Activated T-cell treated with anti-CD3 and anti-CD28 coated beads for 24 hours (primary cell): Measurements from ENCODE around the gene SRPK2.
A peak's percentile ranks its signal among the peaks of the same experiment; 100 is the strongest.
"Not testable (repeated sequence)": the region's sequence is repeated elsewhere in the genome, so short reads cannot be mapped to it uniquely, and the experiment has no call there.

Experiments used
- DNase-seq: peaks from one replicate; pipeline ENCODE4 v3.0.0-alpha.2; 2020; ENCODE audit warnings: low read depth

SRPK2 gene

DNA sequence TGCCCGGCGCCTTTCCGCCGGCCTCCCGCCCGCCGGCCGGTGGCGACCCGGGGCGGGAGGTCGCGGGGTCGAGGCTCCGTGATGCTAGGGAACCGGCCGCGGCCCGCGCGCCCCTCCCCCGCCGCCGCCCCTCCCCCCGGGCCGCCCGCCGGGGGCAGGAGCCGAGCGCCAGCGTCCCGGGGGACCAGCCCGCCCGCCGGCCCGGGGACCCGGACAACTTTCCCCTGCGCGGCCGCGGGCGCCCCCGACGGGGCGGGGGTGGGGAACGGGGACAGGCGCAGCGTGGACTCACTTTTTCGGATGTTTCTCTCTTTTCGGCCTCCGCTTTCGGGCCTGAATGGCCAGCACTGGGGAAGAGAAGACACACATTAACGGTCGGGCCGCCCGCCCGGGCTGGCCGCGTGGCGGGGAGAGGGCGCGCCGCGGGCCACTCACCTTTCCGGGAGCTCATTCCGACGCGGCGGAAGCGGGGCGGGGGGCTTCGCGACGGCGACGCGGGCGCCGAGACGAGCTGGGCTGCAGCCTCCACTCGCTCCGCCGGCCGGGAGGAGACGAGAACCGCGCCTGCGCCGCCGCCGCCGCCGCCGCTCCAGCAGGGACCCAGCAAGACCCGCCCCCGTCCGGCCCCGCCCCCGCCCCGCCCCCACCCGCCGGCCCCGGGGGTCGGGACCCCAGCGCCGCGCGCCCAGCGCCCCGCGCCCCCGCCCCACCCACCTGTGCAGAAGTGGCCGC is at the start of gene SRPK2:
TSS of gene SRPK2 (minus strand) at position 566 of the 732 bp plus-strand sequence.
- peak; percentile 70 for DNase-seq

DNA sequence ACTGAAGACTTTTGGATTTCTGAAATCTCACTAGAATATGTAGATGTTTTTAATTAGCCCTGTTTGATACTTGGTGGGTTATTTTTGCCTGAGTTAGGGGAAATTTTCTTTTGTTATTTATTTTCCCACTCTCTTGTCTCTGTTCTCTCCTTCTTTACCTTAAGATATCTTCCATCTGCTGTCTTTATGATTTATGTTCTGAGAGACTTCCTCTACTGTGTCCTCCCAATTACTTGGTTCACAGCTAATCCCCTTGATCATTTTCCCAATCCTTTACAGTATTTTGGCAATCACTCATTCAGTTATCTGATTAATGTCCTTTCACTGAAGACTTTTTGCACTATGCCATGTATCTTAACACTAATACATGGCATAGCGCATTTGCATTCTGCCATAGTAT is 49.5 kb upstream of the SRPK2 start:
- DNase-seq: no peak

DNA sequence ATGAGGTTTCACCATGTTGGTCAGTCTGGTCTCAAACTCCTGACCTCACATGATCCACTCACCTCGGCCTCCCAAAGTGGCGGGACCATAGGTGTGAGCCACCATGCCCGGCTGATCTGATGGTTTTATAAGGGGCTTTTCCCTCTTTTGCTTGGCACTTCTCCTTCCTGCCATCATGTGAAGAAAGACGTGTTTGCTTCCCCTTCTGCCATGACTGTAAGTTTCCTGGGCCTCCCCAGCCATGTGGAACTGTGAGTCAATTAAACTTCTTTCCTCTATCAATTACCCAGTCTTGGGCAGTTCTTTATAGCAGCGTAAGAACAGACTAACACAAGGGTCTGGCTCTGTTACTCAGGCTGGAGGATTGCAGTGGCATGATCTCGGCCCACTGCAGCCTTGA is 48.6 kb upstream of the SRPK2 start:
- DNase-seq: not testable (repeated sequence)

DNA sequence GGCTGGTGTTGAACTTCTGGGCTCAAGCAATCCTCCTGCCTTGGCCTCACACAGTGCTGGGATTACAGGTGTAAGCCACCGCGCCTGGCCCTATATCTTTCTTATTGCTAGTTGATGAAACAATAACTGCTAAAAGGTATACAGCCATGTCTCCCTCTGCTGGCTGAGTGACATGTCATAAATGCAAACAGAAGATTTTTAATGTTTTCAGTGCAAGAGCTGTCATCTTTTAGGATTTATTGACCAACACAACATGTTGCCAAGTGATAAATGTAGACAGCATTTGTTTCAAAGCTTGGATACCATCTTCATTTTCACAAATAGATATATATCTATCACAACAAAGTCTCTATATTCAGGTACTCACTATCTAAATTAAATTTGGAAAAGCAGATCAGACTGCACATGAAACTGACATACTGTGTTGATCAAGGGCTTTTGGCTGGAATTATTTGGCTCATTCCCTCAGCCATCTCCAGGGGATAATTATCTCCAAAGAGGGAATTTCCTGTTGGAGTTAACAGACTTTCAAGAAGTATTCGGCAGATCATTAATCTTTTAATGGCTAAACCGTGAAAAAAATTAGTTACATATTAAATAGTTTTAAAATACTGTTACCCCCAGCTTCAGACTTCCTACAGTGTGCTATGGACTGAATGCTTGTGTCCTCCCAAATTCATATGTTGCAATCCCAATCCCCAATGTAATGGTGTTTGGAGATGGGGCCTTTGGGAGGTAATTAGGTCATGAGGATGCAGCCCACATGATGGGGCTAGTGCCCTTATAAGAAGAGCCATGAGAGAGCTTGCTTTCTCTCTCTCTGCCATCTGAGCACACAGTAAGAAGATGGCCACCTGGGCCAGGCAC is 41.3 kb upstream of the SRPK2 start:
- peak; percentile 30 for DNase-seq

DNA sequence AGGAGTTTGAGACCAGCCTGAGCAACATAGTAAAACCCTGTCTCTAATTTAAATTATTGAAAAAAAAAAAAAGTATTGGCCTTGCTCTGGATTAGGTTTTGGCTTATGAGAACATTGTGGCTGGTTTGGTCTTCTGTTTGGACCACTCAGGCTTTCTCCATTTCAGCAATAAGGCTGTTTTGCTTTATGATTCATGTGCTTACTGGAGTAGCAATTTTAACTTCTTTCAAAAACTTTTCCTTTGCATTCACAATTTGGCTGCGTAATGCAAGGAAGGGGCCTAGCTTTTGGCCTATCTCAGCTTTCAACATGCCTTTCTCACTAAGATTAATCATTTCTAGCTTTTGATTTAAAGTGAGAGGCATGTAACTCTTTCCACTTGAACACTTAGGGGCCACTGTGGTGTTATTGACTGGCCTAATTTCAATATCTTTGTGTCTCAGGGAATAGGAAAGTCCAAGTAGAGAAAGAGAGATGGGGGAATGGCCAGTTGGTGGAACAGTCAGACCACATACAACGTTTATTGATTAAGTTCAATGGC is 38.0 kb upstream of the SRPK2 start:
- DNase-seq: no peak

DNA sequence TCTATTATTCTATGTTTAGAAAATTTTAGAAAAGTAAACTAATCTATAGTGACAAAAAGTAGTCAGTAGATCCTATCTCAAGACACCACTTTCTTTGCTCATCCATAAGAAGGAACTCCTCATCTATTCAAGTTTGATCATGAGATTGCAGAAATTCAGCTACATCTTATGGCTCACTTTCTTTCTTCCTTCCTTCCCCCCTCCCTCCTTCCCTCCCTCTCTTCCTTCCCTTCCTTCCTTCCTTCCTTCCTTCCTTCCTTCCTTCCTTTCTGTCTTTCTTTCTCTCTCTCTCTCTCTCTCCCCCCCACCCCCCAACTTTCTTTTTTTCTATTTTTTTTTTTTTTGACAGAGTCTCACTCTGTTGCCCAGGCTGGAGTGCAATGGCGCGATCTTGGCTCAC is 35.3 kb upstream of the SRPK2 start:
- no peak for DNase-seq

DNA sequence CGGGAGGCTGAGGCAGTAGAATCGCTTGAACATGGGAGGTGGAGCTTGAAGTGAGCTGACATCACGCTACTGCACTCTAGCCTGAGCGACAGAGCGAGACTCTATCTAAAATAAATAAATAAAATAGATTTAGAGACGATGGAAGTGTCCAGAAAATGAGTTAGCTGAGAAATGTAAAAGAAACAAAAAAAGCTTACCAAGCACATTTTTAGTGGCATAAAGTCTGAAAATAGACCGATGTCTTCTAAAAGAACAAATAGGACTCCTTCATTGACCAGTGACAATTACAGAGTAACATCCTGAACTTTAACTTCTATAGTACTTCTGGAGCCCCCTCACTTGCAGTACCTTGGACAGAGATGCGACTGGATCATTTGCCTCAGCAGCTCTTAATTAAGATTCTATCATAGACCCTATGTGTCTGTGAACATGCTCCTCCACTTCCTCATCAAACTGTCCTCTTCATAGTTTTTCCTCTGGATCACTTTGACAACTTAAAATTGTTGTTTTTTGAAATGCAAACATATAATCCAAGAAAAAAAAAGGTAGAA is 25.2 kb upstream of the SRPK2 start:
- no peak for DNase-seq

DNA sequence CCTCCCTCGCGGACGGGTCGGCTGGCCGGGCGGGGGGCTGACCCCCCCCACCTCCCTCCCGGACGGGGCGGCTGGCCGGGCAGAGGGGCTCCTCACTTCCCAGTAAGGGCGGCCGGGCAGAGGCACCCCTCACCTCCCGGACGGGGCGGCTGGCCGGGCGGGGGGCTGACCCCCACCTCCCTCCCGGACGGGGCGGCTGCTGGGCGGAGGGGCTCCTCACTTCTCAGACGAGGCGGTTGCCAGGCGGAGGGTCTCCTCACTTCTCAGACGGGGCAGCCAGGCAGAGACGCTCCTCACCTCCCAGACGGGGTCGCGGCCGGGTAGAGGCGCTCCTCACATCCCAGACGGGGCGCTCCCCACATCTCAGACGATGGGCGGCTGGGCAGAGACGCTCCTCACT is 22.1 kb upstream of the SRPK2 start:
- not testable (repeated sequence) for DNase-seq

DNA sequence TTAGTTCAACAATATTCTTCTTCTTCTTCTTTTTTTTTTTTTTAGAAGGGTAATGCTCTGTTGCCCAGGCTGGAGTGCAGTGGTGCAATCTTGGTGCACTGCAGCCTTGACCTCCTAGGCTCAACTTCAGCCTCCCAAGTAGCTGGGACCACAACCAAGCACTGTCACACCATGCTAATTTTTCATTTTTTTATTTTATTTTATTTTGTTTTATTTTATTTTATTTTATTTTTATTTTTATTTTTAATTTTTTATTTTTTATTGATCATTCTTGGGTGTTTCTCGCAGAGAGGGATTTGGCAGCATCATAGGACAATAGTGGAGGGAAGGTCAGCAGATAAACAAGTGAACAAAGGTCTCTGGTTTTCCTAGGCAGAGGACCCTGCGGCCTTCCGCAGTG is 21.1 kb upstream of the SRPK2 start:
- not testable (repeated sequence) for DNase-seq

DNA sequence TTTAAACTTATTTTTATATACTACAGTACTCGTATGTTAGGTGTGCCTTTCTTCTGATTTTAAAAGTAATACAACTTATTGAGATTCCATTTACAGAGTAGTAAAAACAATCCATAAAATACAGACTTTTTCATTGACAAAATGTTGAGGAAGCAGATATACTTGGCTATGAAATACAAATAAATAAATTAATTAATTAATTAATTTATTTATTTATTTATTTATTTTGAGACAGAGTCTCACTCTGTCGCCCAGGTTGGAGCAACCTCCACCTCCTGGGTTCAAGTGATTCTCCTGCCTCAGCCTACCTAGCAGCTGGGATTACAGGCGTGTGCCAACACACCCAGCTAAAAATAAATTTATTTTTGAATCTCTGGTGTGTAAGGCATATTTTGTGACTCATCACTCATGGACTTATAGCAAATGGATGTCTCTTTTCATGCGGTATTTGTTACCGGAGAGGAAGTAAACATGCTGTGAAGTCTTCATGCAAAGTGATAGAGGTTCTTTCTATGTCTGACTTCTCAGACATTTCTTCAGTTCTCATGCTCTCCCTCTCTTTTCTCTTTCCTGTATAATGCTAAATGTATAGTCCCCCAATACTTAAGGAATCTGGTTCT is 20.2 kb upstream of the SRPK2 start:
- DNase-seq: no peak

DNA sequence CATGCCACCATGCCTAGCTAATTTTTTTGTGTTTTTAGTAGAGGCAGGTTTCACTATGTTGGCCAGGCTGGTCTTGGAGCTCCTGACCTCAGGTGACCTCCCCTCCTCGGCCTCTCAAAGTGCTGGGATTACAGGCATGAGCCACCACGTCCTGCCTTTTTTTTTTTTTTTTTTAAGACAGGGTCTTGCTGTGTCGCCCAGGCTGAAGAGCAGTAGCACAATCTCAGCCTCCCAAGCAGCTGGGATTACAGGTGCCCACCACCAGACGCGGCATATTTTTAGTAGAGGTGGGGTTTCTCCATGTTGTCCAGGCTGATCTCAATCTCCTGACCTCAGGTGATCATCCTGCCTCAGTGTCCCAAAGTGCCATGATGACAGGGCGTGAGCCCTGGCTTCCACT is 14.4 kb upstream of the SRPK2 start:
- no peak for DNase-seq

DNA sequence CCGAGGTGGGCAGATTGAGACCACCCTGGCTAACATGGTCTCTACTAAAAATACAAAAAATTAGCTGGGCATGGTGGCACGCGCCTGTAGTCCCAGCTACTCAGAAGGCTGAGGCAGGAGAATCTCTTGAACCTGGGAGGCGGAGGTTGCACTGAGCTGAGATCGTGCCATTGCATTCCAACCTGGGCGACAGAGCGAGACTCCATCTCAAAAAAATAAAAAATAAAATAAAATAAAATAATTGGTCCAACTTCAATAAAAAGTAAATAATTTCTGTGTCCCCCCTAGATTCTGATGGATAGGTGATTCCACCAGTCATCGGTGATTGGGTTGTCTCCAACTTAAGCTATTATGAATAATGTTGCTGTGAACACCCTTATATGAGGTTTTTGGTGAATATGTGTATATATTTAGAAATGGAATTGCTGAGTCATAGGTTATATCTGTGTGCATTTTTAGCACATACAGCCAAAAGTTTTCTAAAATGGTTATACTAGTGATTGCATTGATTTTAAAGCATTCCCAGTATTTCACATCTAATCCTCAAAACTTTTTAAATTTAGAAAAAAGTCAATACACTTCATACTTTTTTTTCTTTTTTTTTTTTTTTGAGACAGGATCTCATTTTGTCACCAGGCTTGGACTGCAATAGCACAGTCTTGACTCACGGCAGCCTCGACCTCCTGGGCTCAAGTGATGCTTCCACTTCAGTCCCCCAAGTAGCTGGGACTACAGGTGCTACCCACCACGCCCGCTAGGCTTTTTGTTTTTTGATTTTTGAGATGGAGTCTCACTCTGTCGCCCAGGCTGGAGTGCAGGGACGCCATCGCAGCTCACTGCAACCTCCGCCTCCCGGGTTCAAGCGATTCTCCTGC is 13.7 kb upstream of the SRPK2 start:
- no peak for DNase-seq

DNA sequence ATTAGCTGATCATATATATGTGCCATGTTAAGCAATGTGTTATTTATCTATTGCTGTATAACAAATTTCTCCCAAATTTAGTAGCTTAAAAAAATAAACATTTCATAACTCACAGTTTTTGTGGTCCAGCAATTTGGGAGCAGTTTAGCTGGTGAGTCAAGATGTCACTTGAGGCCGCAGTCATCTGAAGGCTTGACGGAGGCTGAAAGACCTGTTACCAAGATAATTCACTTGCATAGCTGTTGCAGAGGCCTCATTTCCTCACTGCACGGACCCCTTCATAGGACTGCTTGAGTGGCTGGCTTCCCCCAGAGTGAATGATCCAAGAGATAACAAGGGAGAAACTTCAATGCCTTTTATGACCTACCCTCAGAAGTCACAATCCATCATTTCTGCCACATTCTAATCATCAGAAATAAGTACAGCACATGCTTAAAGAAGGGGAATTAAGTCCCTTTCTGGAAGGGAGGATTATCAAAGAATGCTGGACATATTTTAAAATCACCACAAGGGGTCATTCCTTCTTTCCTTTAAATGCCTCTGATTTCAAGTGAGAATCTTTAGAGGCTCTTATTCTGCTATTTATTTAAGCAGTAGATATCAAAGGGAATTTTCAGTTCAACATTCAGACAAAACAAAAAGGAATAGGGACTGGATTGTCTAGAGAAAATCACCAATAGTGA is 10.5 kb upstream of the SRPK2 start:
- DNase-seq: no peak

DNA sequence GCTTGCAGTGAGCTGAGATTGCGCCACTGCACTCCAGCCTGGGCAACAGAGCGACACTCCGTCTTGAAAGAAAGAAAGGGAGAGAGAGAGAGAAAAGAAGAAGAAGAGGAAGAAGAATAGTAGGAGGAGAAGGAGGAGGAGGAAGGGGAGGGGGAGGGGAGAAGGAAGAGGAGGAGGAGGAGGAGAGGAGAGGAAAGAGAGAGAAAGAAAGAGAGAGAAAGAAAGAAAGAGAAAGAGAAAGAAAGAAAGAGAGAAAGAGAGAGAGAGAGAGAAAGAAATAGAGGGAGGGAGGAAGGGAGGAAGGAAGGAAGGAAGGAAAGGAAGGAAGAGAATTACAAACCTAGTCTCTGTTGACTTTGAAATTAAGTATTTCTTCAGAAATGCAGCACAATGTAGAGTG is 7.8 kb upstream of the SRPK2 start:
- DNase-seq: no peak

DNA sequence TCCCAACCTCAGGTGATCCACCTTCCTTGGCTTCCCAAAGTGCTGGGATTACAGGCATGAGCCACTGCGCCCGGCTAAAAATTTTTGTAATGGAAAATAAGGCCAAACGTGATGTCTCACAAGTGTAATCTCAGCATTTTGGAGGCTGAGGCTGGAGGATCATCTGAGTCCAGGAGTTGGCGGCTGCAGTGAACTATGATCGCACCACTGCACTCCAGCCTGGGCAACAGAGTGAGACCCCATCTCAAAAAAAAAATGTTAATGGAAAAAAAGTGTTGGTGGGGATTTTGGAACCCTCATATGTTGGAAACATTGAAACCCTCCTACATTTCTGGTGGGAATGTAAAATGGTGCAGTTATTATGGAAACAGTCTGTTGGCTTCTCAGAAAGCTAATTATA is 2.7 kb upstream of the SRPK2 start:
- no peak for DNase-seq

DNA sequence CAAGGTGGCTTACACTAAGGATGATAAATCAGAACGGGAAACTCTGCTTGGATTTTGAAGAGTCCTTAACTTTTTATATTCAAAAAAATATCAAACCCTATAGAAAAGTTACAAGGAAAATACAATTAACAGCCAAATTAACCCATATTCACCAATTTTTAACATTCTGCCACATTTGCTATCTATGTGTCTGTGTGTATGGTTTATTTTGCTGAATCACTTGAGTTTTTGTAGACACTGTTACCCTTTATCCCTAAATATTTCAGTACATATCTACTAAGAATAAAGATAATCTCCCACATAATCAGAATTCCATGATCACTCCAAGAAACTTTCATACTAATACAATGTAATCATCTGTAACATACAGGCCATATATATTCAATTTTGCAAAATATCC is 1.2 kb upstream of the SRPK2 start:
- DNase-seq: no peak

DNA sequence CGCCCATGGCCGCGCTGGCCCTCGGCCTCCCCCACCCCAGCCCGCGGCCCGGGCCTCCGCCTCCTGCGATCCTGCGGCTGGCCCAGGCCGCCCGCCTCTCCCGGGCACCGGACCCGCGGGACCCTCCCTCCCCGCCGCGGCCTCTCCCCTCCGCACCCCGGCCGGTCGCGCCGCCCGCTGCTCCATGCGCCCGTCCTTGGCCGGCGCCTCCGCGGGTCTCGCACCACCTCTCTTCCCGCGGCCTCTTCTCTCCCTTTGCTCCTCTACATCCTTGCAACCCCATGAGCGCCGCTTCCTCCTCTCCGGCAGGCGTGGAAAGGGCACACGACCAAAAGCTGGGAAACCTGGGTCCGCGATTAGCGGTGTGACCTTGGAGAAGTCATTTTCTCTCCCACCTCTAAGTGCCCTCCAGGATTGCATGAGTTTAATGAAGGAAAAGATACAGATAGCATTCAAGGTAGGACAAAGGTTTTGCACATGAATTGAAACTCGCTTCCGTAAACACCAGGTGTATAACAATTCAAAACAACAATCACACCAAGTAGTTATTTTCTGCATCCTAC is 448 bp upstream of the SRPK2 start:
- DNase-seq: no peak

DNA sequence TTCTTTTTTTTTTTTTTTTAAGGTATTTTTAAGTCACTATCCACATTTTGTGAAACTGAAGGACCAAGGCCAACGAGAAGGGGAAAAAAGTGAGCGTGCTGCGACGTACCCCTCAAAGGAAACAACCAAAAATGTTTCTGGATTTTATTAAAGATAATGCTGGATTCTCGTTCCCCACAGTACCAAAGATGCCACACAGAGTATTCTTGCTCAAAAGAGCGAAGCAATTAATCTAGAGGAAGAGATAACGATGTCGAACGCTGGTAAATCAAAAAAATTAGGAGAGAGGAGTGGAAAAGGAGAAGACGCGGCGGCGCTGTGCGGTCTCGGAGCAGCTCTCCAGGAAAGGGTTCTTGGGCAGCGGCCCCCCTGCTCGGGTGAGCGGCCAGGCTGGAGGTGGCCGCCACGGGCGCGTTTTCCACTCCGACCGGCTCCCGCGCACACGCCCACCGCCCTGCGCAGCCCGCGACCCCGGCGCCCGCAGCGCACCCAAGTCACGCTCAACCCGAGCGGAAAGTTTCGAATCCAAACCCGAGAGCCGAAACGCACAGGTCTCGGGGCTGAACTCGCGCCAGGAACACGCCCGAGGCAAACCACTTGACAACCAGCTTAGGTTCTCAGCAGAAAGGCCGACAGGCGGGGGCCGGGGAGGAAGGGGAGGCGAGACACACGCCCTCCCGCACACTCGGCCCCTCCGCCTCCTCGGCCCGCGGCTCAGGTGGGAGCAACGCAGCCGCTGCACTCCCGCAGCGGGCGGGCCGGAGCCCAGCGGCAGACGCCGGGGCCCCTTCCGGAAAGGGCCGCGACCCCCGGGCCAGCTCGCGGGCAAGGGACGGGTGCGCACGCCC is 989 bp downstream of the SRPK2 start:
- peak; percentile 25 for DNase-seq

DNA sequence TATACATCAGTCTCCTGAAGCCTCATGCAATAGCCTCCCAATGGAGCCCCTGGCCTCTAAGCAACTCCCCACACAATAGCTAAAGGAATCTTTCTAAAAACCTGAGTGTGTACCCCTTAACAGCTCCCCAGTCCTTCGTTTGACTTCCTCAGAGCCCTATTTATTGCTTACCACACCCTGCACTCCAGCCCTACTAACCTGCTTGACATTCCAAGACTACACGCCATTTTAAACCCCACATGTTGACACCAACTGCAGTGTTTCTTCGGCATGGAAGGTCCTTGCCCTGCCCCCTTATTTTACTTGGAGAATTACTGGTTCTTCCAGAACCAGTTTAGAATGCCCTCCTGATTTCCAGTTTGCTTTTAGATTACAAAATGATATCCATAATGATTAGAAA is 10.8 kb downstream of the SRPK2 start:
- DNase-seq: no peak
